ENCODE results near the gene LUZP4.
"Not testable (repeated sequence)": the region's sequence is repeated elsewhere in the genome, so short reads cannot be mapped to it uniquely, and the experiment has no call there.

Gene LUZP4

GRCh38 chrX:115337491-115338144, 48.1 kb downstream of the LUZP4 start:
- no peak for ATAC-seq
- no peak for DNase-seq

DNA sequence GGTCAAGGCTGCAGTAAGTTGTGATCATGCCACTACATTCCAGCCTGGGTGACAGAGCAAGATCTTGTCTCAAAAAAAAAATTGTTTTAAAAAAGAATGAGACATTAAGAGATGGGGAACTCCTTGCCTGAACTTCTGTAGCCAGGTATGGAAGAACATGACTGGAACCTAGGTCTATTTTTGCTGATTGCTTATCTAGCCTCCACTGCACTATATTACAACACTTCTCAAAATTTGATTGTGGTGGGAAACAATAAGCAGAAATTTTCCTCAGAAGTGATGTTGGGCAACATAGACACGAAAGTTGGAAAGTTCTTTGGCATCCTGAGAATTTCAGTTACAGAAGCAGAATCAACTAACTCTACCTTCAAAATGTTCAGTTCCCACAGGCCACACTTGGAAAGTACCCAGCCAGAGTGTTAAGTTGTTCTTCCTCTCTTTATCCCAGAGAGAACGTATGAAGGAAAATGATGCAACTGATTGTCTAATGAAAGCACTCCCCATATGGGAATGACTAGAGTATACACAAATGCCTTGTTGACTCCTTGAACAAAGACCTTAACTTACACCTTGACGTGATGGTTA, 50.0 kb downstream of the LUZP4 start:
- ATAC-seq (no peak), DNase-seq (no peak)

DNA sequence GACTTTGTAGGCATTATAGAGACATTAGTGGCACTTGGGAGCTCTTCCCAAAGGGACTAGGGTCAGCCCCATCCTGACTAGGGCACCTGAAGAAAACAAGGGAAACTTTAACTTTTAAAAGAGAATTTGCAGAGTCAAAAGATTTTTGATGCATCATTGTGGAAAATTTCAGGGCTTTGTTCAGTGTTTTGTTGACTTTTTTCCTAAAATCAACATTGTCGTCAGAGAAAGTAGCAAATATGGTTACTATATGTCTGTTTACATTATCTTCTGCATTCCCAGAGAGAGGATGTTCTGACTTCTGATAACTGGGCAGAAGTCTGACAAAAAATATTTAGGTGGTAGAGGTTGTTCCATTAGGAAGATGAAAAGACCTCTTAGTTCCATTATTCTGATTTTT, 51.9 kb downstream of the LUZP4 start:
- ATAC-seq (no peak), DNase-seq (no peak)

- no peak for DNase-seq
These were observed 55.5 kb downstream of the LUZP4 start for GRCh38 chrX:115344885-115345614.

GRCh38 chrX:115345615-115346014, 56.1 kb downstream of the LUZP4 start:
- ATAC-seq = no peak
- no peak for DNase-seq

More at GRCh38 chrX:115344885-115345614, 55.5 kb downstream of the LUZP4 start:
- no peak for ATAC-seq

DNA sequence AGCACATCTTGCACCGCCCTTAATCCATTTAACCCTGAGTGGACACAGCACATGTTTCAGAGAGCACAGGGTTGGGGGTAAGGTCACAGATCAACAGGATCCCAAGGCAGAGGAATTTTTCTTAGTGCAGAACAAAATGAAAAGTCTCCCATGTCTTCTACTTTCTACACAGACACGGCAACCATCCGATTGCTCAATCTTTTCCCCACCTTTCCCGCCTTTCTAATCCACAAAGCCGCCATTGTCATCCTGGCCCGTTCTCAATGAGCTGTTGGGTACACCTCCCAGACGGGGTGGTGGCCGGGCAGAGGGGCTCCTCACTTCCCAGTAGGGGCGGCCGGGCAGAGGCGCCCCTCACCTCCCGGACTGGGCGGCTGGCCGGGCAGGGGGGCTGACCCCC, 57.2 kb downstream of the LUZP4 start:
- not testable (repeated sequence) for ATAC-seq, DNase-seq

DNA sequence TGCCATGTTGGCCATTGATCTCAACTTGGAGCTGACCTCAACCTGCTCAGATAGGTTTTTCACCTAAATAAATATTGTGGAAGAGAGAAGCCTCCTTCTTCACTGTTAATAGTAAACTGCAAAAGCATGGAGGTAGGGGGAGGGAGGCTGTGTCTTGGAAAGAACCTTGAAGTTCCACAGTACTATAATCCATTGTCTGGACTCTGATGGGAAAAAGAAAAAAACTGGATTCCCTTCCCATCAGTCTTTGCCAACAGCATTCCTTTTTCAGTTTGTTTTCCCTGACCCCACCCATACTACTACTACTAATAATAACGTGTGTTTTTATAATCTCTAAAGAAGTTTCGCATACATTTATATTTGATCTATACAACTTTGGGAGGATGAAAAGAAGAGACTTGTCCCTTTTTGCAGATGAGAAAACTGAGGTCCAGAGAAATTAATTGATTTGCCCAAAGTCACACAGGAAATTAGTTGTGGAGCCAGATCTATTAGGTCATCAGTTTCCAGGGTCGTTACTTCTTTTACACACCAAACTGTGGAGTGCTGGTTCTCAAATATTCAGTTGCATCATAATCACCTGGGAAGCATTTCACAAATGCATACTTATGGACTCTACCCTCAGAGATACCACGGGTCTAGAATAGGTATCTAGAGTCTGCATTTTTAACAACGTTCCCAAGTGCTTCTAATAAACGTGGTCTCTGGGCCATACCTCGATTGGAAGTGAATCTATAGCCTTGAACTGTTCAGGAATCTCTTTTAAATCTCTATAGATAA, 59.1 kb downstream of the LUZP4 start:
- no peak for DNase-seq
- no peak for ATAC-seq

- ATAC-seq (no peak), DNase-seq (no peak)
These were observed 61.3 kb downstream of the LUZP4 start for GRCh38 chrX:115350711-115351381.

- no peak for ATAC-seq
- no peak for DNase-seq
These were observed 66.9 kb downstream of the LUZP4 start for GRCh38 chrX:115356369-115356768.
